Prostate gland (tissue), 2 donors: ENCODE data around the gene LARP7. TPM values are rescaled to one million over a fixed set of nuclear protein-coding genes. Genes with fewer than 3 reads are reported as not detected.
"Not testable (repeated sequence)": the region's sequence is repeated elsewhere in the genome, so short reads cannot be mapped to it uniquely, and the experiment has no call there.

Experiments used
- DNase-seq: peaks from one replicate; pipeline ENCODE4 v3.0.0-alpha.2; 2019; ENCODE audit warnings: low spot score
- H3K27ac ChIP-seq, 2 donors: fragments of 200-600 bp; sonication (generic); 2 replicates each; pipeline ENCODE4 v1.5.1; 2017 to 2019
- H3K27me3 ChIP-seq: fragments of 200-600 bp; sonication (generic); replicated peaks from 2 replicates; pipeline ENCODE4 v1.5.1; 2019; ENCODE audit not compliant: insufficient read depth
- H3K36me3 ChIP-seq, 2 donors: fragments of 200-600 bp; sonication (generic); 1 replicate in 1 of 2; 2 replicates in 1 of 2; pipeline versions ENCODE4 v1.5.1 to v1.8.1; 2017 to 2019
- H3K4me1 ChIP-seq: fragments of 200-600 bp; sonication (generic); replicated peaks from 2 replicates; pipeline ENCODE4 v1.5.1; 2019
- H3K4me3 ChIP-seq, 2 donors: fragments of 200-600 bp; sonication (generic); 2 replicates each; pipeline ENCODE4 v1.5.1; 2017 to 2019
- H3K9me3 ChIP-seq: fragments of 200-600 bp; sonication (generic); 2 replicates; pipeline ENCODE4 v1.5.1; 2017
- CTCF ChIP-seq, 4 experiments: fragments of 200-600 bp in 2 of 4; fragments of 450-650 bp in 2 of 4; sonication (generic) in 2 of 4; IDR thresholded peaks; 1 replicate in 3 of 4; 2 replicates in 1 of 4; pipeline ENCODE4 v1.5.1; 2016 to 2019; ENCODE audit warnings: antibody characterized with exemption in 4 of 4, mild to moderate bottlenecking in 2 of 4, moderate library complexity in 2 of 4
- POLR2A ChIP-seq: fragments of 450-650 bp; IDR thresholded peaks from one replicate; pipeline ENCODE4 v1.6.1; 2016; ENCODE audit warnings: antibody characterized with exemption, mild to moderate bottlenecking
- POLR2AphosphoS5 ChIP-seq: sonication (generic); formaldehyde crosslinking; IDR thresholded peaks from one replicate; pipeline ENCODE4 v1.6.1; 2017; ENCODE audit warnings: antibody characterized with exemption
- WGBS: methylation state at CpG from one replicate; pipeline ENCODE4 v1.1.5; 2018; 5-methylcytosine and 5-hydroxymethylcytosine counted together
- intact Hi-C: fragments of 100-400 bp; cut with DNase I; formaldehyde crosslinking; loops from one replicate; pipeline ENCODE4 v1.14.2; 2022
- total RNA-seq, 2 donors: library from RNA; depleted of rRNA; stranded (reverse); fragments of >200 nt; gene quantifications; one replicate each; pipeline ENCODE4 v1.1.0, GENCODE V29; 2016

The LARP7 gene
- total RNA-seq, 2 donors from 2014 or later = 26.6 to 35.4 TPM

GRCh38 chr4:112649055-112649408 is 12.1 kb downstream of the LARP7 start:
- peaks cover 0 to 5% of the 10 kb centered on the region in 2 donors for H3K36me3 ChIP-seq
- H3K27me3 ChIP-seq = no peaks in the 10 kb centered on the region
- intact Hi-C loops = no loop called here
- H3K27ac ChIP-seq = no peak overlapping the region
- H3K4me1 ChIP-seq = no peaks in the 10 kb centered on the region
- TF ChIP-seq POLR2AphosphoS5 (no peak), POLR2A (no peak), CTCF (IDR thresholded peaks at IDR 0.05) (no peak)
- DNase-seq = no peak
- H3K9me3 ChIP-seq = no peaks in the 10 kb centered on the region
- H3K4me3 ChIP-seq = no peak overlapping the region
- WGBS = 48% methylated on average over 2 of the region's 2 CpGs

GRCh38 chr4:112650332-112650731 is 13.4 kb downstream of the LARP7 start:
- TF ChIP-seq POLR2AphosphoS5 = no peak
- H3K36me3 ChIP-seq = peaks cover 0 to 5% of the 10 kb centered on the region in 2 donors
- intact Hi-C loops = no loop called here

DNA sequence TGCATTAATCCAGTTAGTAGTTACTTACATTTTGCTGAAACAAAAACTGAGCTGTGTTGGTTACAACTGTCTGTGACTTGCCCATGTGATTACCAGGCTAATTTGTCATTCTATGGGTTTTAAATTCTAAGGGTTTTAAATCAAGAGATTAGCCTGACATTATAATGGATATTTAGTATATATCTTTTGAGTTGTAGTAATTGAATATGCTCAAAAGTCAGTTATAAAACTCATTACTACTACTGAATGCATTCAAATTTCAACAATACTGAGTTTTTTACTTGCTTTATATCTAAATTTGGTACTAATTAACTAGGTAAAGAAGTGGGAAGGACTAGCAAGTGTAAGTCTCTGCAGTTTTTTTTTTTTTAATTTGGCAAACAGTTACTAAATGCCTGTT is 14.7 kb downstream of the LARP7 start:
- H3K4me3 ChIP-seq = no peak overlapping the region
- H3K36me3 ChIP-seq = no peaks in the 10 kb centered on the region
- no peaks in the 10 kb centered on the region for H3K27me3 ChIP-seq
- DNase-seq = no peak
- TF ChIP-seq POLR2AphosphoS5 (no peak), POLR2A (no peak), CTCF (IDR thresholded peaks at IDR 0.05) (no peak)
- intact Hi-C loops = no loop called here
- H3K9me3 ChIP-seq = no peaks in the 10 kb centered on the region
- H3K27ac ChIP-seq = no peak overlapping the region
- no peaks in the 10 kb centered on the region for H3K4me1 ChIP-seq

More at GRCh38 chr4:112650332-112650731, 13.4 kb downstream of the LARP7 start:
- WGBS = 64% methylated on average over 4 of the region's 4 CpGs
- Histone ChIP-seq H3K27me3 (no peaks in the 10 kb centered on the region), H3K4me1 (no peaks in the 10 kb centered on the region), H3K9me3 (no peaks in the 10 kb centered on the region), H3K4me3 (no peak overlapping the region), H3K27ac (no peak overlapping the region)
- no peak for DNase-seq

DNA sequence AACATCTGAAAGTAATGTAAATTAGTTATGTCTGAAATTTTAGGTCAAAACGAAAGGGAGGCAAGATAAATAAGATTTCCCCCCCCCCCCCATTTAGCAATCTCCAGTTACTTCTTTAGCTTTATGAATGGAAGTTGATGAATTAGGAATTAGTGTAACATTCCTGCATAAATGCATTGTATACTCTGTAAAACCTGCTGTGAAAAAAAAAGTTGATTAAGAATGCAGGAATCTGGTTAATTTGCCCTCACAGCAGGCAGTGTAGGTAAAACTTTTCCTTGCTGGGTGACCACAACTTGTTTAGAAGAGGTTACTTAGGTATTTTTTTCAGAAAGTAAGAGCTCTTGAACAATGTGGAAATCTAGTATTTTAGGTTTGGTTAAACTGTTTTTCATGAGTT is 15.3 kb downstream of the LARP7 start:
- no peak for TF ChIP-seq CTCF (IDR thresholded peaks at IDR 0.05)
- Histone ChIP-seq H3K4me1 (no peaks in the 10 kb centered on the region), H3K27ac (no peak overlapping the region), H3K36me3 (no peaks in the 10 kb centered on the region), H3K4me3 (no peak overlapping the region), H3K27me3 (no peaks in the 10 kb centered on the region), H3K9me3 (no peaks in the 10 kb centered on the region)
- DNase-seq = no peak
- WGBS = 31% methylated on average over 1 of the region's 1 CpG
- intact Hi-C loops = no loop called here

- H3K27me3 ChIP-seq = no peaks in the 10 kb centered on the region
- TF ChIP-seq CTCF (IDR thresholded peaks at IDR 0.05) (no peak), POLR2AphosphoS5 (no peak), POLR2A (no peak)
- H3K36me3 ChIP-seq = no peaks in the 10 kb centered on the region
- 84% methylated on average over 5 of the region's 5 CpGs for WGBS
- DNase-seq = no peak
- H3K27ac ChIP-seq = no peak overlapping the region
- no peaks in the 10 kb centered on the region for H3K9me3 ChIP-seq
- H3K4me3 ChIP-seq = no peak overlapping the region
- intact Hi-C loops = no loop called here
- no peaks in the 10 kb centered on the region for H3K4me1 ChIP-seq
Observed at GRCh38 chr4:112655270-112655669, 18.3 kb downstream of the LARP7 start.

- H3K9me3 ChIP-seq, H3K4me1 ChIP-seq, DNase-seq, H3K36me3 ChIP-seq, intact Hi-C loops, H3K27me3 ChIP-seq, H3K27ac ChIP-seq, H3K4me3 ChIP-seq: not testable (repeated sequence)
- WGBS = 93% methylated on average over 5 of the region's 5 CpGs
Observed at GRCh38 chr4:112656115-112656514, 19.2 kb downstream of the LARP7 start.
